Measurements from ENCODE around the gene COMMD8. TPM values are rescaled to one million over a fixed set of nuclear protein-coding genes. Genes with fewer than 3 reads are reported as not detected.

COMMD8 gene
- total RNA-seq, 1 experiment from 2014 or later, result 10.9 TPM

DNA sequence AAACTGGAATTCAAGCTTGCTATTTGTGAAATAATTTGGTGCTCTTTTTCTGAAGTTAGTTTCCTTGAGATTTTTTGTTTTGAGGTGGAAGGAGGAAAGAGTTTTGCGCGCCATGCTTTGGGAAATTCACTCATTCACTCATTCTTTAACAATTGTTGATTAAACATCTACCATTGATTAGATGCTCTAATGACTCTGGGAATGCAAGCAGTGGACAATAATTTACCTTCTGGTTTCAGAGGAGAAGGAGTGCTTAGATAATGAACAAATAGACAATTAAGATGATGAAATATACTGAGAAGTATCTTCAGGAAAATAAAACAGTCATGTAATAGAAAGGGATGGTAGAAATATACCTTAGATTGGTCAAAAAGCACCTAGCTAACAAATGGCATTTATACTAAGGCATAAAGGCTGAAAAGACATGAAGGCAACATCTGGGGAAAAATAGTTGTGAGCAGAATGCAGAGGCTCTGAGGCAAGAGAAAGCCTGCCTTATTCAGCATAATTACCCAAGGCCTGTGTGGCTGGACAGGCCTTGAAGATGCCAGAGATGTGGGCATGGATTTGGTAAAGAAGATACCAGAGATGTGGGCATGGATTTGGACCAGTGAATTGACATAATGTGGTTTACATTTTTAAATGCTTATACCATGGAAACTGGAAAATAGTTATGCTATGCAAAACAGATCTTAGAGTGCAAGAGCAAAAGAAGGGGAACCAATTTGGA, 2.7 kb upstream of the COMMD8 start:
- no peaks in the 10 kb centered on the region for H3K27me3 Mint-ChIP-seq (ENCODE audit: low read depth)
- Histone ChIP-seq H3K4me2 (ENCODE audit: insufficient read depth, insufficient read length, low read length) (no peak overlapping the region), H3K9me3 (ENCODE audit: control insufficient read depth, low read depth, low read length) (no peaks in the 10 kb centered on the region), H2AFZ (ENCODE audit: low read length) (no peak overlapping the region), H3K56ac (ENCODE audit: insufficient read length, low read depth, low read length) (no peak overlapping the region), H3K4me1 (ENCODE audit: insufficient read depth, low read length) (no peaks in the 10 kb centered on the region), H2BK5ac (ENCODE audit: insufficient read length, low read length) (no peak overlapping the region), H3K23me2 (ENCODE audit: insufficient read length, low read depth, low read length, poor library complexity, severe bottlenecking) (no peaks in the 10 kb centered on the region), H3K27me3 (ENCODE audit: insufficient read depth, low read length) (no peaks in the 10 kb centered on the region), H4K5ac (ENCODE audit: insufficient read length, low read depth, low read length) (no peak overlapping the region), H3K79me1 (ENCODE audit: insufficient read depth, low read depth, low read length, poor library complexity, severe bottlenecking) (no peaks in the 10 kb centered on the region), H2BK20ac (ENCODE audit: low read depth, low read length, poor library complexity, severe bottlenecking) (no peak overlapping the region), H2BK12ac (ENCODE audit: insufficient read length, low read depth, low read length) (no peak overlapping the region), H2BK120ac (ENCODE audit: low read depth, low read length, poor library complexity, severe bottlenecking) (no peak overlapping the region), H3K18ac (ENCODE audit: insufficient read length, low read depth, low read length) (no peak overlapping the region), H3K79me2 (ENCODE audit: insufficient read depth, low read length) (no peaks in the 10 kb centered on the region), H4K8ac (replicated peaks; ENCODE audit: insufficient read length, low read depth, low read length) (no peak overlapping the region), H3K27ac (ENCODE audit: insufficient read length, low read depth, low read length) (no peak overlapping the region), H3K23ac (ENCODE audit: insufficient read length, low read depth, low read length) (no peak overlapping the region), H2BK15ac (ENCODE audit: low read depth, low read length) (no peak overlapping the region), H3K14ac (ENCODE audit: insufficient read depth, low read length) (no peak overlapping the region), H3K4ac (ENCODE audit: low read depth, low read length) (no peak overlapping the region), H3T11ph (ENCODE audit: low read length) (no peak overlapping the region), H4K20me1 (ENCODE audit: control insufficient read depth, insufficient read depth, insufficient read length) (no peaks in the 10 kb centered on the region), H2AK5ac (ENCODE audit: insufficient read length, low read length) (no peak overlapping the region), H3K9ac (ENCODE audit: extremely low read depth, insufficient read length, low read length) (no peak overlapping the region), H4K91ac (ENCODE audit: insufficient read length, low read depth, low read length) (no peak overlapping the region)
- no CpG with 5 or more reads among the region's 2 CpGs for WGBS (ENCODE audit: extremely low coverage, insufficient read length, low lambda C conversion rate)
- peaks cover 16 to 17% of the 10 kb centered on the region in 2 experiments for H3K4me1 Mint-ChIP-seq
- H3K9me3 Mint-ChIP-seq, result no peaks in the 10 kb centered on the region
- no peak for DNase-seq
- H3K27ac Mint-ChIP-seq, result no peak overlapping the region
- H3K36me3 Mint-ChIP-seq (ENCODE audit: insufficient read depth in 1 of 3, low read depth in 3 of 3), result no peaks in the 10 kb centered on the region
- H3K4me3 Mint-ChIP-seq, result no peak overlapping the region
- TF ChIP-seq, protein P1, sequence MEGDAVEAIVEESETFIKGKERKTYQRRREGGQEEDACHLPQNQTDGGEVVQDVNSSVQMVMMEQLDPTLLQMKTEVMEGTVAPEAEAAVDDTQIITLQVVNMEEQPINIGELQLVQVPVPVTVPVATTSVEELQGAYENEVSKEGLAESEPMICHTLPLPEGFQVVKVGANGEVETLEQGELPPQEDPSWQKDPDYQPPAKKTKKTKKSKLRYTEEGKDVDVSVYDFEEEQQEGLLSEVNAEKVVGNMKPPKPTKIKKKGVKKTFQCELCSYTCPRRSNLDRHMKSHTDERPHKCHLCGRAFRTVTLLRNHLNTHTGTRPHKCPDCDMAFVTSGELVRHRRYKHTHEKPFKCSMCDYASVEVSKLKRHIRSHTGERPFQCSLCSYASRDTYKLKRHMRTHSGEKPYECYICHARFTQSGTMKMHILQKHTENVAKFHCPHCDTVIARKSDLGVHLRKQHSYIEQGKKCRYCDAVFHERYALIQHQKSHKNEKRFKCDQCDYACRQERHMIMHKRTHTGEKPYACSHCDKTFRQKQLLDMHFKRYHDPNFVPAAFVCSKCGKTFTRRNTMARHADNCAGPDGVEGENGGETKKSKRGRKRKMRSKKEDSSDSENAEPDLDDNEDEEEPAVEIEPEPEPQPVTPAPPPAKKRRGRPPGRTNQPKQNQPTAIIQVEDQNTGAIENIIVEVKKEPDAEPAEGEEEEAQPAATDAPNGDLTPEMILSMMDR (conservative IDR thresholded peaks at IDR 0.05), result no peak

All from H9 (cell line).